ENCODE measurements around the gene DPP8. TPM values are rescaled to one million over a fixed set of nuclear protein-coding genes. Genes with fewer than 3 reads are reported as not detected.

DPP8 gene
- polyA plus RNA-seq, 1 experiment = 21.6 TPM

- ChIA-PET POLR2A (no interaction called here), CTCF (interaction anchor here (0.9 to 1.1 kb wide), 2 partner anchors 112 to 241 kb away, joined by 3 read pairs; no protein-coding TSS in a partner anchor)
- TF ChIP-seq CTCF (IDR thresholded peaks at IDR 0.05; ENCODE audit: insufficient read depth, low read depth, low read length) = no peak
Measured at GRCh38 chr15:65512189-65512588, 5.3 kb downstream of the DPP8 start.

GRCh38 chr15:65509321-65509720, 8.2 kb downstream of the DPP8 start:
- no peak for DNase-seq (ENCODE audit: low read depth)
- ChIA-PET POLR2A (no interaction called here), CTCF (interaction anchor here (0.9 kb wide), 1 partner anchor 9 kb away, joined by 5 read pairs; no protein-coding TSS in a partner anchor)
- Histone ChIP-seq H3K27me3 (ENCODE audit: control insufficient read depth, insufficient read depth, low read length) (no peaks in the 10 kb centered on the region), H3K36me3 (ENCODE audit: control insufficient read depth, insufficient read depth, low read length) (peaks cover 4% of the 10 kb centered on the region), H3K4me3 (ENCODE audit: low read depth, low read length) (no peak overlapping the region)
- no peak for TF ChIP-seq CTCF (IDR thresholded peaks at IDR 0.05; ENCODE audit: insufficient read depth, low read depth, low read length)

More at GRCh38 chr15:65512189-65512588, 5.3 kb downstream of the DPP8 start:
- no peaks in the 10 kb centered on the region for H3K27me3 ChIP-seq (ENCODE audit: control insufficient read depth, insufficient read depth, low read length)
- no peak overlapping the region for H3K4me3 ChIP-seq (ENCODE audit: low read depth, low read length)
- H3K36me3 ChIP-seq (ENCODE audit: control insufficient read depth, insufficient read depth, low read length) = peaks cover 2% of the 10 kb centered on the region
- DNase-seq (ENCODE audit: low read depth) = no peak

- H3K4me3 ChIP-seq (ENCODE audit: low read depth, low read length) = no peak overlapping the region
- POLR2A ChIA-PET = no interaction called here
- CTCF ChIA-PET = no interaction called here
- no peak for DNase-seq (ENCODE audit: low read depth)
- peaks cover 5% of the 10 kb centered on the region for H3K36me3 ChIP-seq (ENCODE audit: control insufficient read depth, insufficient read depth, low read length)
- TF ChIP-seq CTCF (IDR thresholded peaks at IDR 0.05; ENCODE audit: insufficient read depth, low read depth, low read length) = no peak
- no peaks in the 10 kb centered on the region for H3K27me3 ChIP-seq (ENCODE audit: control insufficient read depth, insufficient read depth, low read length)
Measured at GRCh38 chr15:65494076-65494475, 23.4 kb downstream of the DPP8 start.

GRCh38 chr15:65484876-65485275, 32.6 kb downstream of the DPP8 start:
- no peak for TF ChIP-seq CTCF (IDR thresholded peaks at IDR 0.05; ENCODE audit: insufficient read depth, low read depth, low read length)
- Histone ChIP-seq H3K27me3 (ENCODE audit: control insufficient read depth, insufficient read depth, low read length) (no peaks in the 10 kb centered on the region), H3K36me3 (ENCODE audit: control insufficient read depth, insufficient read depth, low read length) (peaks cover 3% of the 10 kb centered on the region), H3K4me3 (ENCODE audit: low read depth, low read length) (no peak overlapping the region)
- DNase-seq (ENCODE audit: low read depth) = no peak
- POLR2A ChIA-PET = no interaction called here
- CTCF ChIA-PET = no interaction called here

GRCh38 chr15:65476903-65477302, 40.6 kb downstream of the DPP8 start:
- no peaks in the 10 kb centered on the region for H3K27me3 ChIP-seq (ENCODE audit: control insufficient read depth, insufficient read depth, low read length)
- POLR2A ChIA-PET = no interaction called here
- DNase-seq (ENCODE audit: low read depth) = peak; percentile 56
- peaks cover 3% of the 10 kb centered on the region for H3K36me3 ChIP-seq (ENCODE audit: control insufficient read depth, insufficient read depth, low read length)
- CTCF ChIA-PET = no interaction called here
- TF ChIP-seq CTCF (IDR thresholded peaks at IDR 0.05; ENCODE audit: insufficient read depth, low read depth, low read length) = no peak
- H3K4me3 ChIP-seq (ENCODE audit: low read depth, low read length) = no peak overlapping the region

Measured in BJ (cell line).